ENCODE results near the gene FBXO24. TPM values are rescaled to one million over a fixed set of nuclear protein-coding genes. Genes with fewer than 3 reads are reported as not detected.
"Not testable (repeated sequence)": the region's sequence is repeated elsewhere in the genome, so short reads cannot be mapped to it uniquely, and the experiment has no call there.

Gene FBXO24
- total and polyA plus RNA-seq, 9 donors, result 0.80 to 2.2 (median 1.5) TPM

GRCh38 chr7:100544967-100545359 is 41.2 kb upstream of the FBXO24 start:
- no peak for DNase-seq
- H3K27ac ChIP-seq (ENCODE audit: low read length), result peak overlapping the region; percentile 88

GRCh38 chr7:100545360-100546128 is 40.6 kb upstream of the FBXO24 start:
- Histone ChIP-seq H3K27me3 (ENCODE audit: control insufficient read depth, insufficient read depth, low read length) (no peaks in the 10 kb centered on the region), H3K27ac (ENCODE audit: low read length) (peak overlapping the region; percentile 88), H3K9me3 (replicated peaks; ENCODE audit: control insufficient read depth, low read depth, low read length) (no peaks in the 10 kb centered on the region), H3K36me3 (ENCODE audit: control insufficient read depth, insufficient read depth, low read length) (peaks cover 4% of the 10 kb centered on the region), H3K4me1 (ENCODE audit: control insufficient read depth, insufficient read depth, low read length) (peaks cover 21% of the 10 kb centered on the region), H3K4me3 (ENCODE audit: low read length) (no peak overlapping the region)
- 30% methylated on average over 2 of the region's 3 CpGs for WGBS (ENCODE audit: insufficient coverage)
- peak; percentile 70 for DNase-seq

More at GRCh38 chr7:100544967-100545359, 41.2 kb upstream of the FBXO24 start:
- H3K4me1 ChIP-seq (ENCODE audit: control insufficient read depth, insufficient read depth, low read length), result peaks cover 24% of the 10 kb centered on the region
- 0% methylated on average over 1 of the region's 1 CpG for WGBS (ENCODE audit: insufficient coverage)
- no peak overlapping the region for H3K4me3 ChIP-seq (ENCODE audit: low read length)
- peaks cover 2% of the 10 kb centered on the region for H3K36me3 ChIP-seq (ENCODE audit: control insufficient read depth, insufficient read depth, low read length)
- H3K9me3 ChIP-seq (replicated peaks; ENCODE audit: control insufficient read depth, low read depth, low read length), result no peaks in the 10 kb centered on the region
- H3K27me3 ChIP-seq (ENCODE audit: control insufficient read depth, insufficient read depth, low read length), result no peaks in the 10 kb centered on the region

DNA sequence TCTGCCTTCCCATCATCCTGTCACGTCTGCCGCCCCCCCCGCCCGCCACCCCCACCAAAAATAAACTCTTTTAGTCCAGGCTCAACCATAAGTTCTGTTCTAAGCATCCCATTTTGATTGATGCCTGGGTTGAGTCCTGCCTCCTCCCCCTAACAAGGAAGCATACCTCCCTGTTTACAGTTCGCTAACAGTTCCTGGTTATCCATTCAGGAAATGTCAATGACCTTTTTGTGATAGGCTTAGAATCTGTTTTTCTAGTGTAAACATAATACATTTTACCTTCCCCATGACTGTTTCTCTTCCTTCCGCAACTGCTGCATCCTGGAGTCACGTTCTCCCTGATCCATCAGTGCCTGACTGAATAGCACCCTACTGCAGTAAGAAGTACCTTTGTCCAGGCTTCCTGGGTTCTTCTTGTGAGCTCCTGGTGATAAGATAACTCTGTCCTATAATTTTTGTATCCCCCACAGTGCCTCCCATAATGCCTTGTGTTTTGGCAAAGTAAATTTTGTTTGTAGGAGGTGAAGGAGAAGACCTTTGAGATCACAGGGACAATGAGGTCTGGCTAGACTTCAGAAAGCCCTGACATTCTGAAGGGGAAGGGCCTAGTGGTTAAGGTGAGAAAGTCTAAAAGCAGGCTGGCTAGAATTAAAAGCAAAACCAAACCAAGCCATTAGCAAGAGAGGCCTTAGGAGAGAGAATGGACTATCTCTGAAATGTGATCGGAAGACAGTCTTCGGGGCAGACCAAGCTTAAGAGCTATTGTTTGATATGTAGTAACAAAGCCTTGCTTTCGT is 39.8 kb upstream of the FBXO24 start:
- WGBS (ENCODE audit: insufficient coverage), result 23% methylated on average over 6 of the region's 10 CpGs
- no peak for DNase-seq
- Histone ChIP-seq H3K4me1 (ENCODE audit: control insufficient read depth, insufficient read depth, low read length) (peaks cover 21% of the 10 kb centered on the region), H3K27ac (ENCODE audit: low read length) (peak overlapping the region; percentile 88), H3K36me3 (ENCODE audit: control insufficient read depth, insufficient read depth, low read length) (peaks cover 4% of the 10 kb centered on the region), H3K4me3 (ENCODE audit: low read length) (no peak overlapping the region), H3K27me3 (ENCODE audit: control insufficient read depth, insufficient read depth, low read length) (no peaks in the 10 kb centered on the region), H3K9me3 (replicated peaks; ENCODE audit: control insufficient read depth, low read depth, low read length) (no peaks in the 10 kb centered on the region)

DNA sequence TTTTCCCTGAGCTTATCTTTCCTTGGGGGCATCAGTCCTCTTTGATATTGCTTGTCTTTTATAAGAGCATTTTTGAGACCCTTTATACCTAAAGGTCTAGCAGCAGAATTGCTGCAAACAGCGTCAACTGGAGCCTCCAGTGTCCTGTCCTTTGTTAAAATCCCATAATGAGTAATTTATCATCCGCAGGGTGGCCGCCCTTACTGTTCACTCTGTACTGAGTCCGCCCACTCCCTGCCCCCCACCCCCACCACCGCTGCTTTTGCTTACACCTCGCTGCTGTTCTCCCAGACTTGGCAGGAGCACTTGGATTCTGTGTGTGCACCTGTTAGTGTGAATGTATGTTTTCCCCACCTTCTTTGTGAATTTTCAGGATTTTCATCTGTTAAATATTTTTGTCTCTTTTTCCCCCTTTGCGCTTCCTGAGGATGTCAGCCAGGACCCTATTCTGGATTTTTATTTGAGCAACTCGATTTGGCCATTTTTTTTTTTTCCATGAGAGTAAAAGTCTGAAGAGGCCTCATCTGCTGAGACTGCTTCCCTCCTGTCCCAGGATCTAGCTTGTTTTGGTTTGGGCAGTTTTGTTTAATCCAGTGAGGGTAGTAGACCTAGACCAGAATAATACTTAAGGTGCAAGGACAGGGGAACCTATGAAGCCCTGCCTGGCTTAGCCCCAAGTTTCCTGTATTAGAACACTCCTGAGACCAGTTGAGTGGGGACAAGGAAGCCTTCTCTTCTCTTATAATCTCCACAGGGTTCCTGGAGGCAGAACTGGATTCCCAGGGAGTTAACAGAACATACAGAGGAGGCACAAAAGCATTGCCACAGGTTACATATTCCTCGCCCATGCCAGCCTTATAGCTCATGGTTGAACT is 39.0 kb upstream of the FBXO24 start:
- H3K27ac ChIP-seq (ENCODE audit: low read length), result peak overlapping the region; percentile 88
- no peak for DNase-seq
- no peaks in the 10 kb centered on the region for H3K27me3 ChIP-seq (ENCODE audit: control insufficient read depth, insufficient read depth, low read length)
- no peaks in the 10 kb centered on the region for H3K9me3 ChIP-seq (replicated peaks; ENCODE audit: control insufficient read depth, low read depth, low read length)
- H3K4me3 ChIP-seq (ENCODE audit: low read length), result no peak overlapping the region
- H3K36me3 ChIP-seq (ENCODE audit: control insufficient read depth, insufficient read depth, low read length), result peaks cover 4% of the 10 kb centered on the region
- H3K4me1 ChIP-seq (ENCODE audit: control insufficient read depth, insufficient read depth, low read length), result peaks cover 21% of the 10 kb centered on the region
- 63% methylated on average over 3 of the region's 9 CpGs for WGBS (ENCODE audit: insufficient coverage)

DNA sequence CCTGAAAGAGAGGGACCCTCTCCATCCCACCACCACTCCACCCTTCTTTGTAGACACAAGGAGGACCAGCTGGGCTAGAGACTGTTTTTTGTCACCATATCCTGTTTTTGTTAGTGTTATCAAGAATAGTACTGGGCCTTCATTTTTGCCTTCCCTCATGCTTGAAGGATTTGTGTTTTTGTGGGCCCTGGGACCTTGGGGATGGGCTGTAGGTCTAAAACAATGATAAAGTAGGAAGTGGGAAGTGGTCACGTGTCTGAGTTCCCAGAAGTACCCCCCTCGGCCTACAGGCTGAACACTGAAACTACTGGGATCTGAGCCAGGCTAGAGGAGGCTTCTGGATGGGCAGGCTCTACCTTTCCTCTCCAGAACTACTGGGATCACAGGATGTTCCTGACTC is 38.3 kb upstream of the FBXO24 start:
- Histone ChIP-seq H3K27ac (ENCODE audit: low read length) (peak overlapping the region; percentile 88), H3K9me3 (replicated peaks; ENCODE audit: control insufficient read depth, low read depth, low read length) (no peaks in the 10 kb centered on the region), H3K27me3 (ENCODE audit: control insufficient read depth, insufficient read depth, low read length) (no peaks in the 10 kb centered on the region), H3K36me3 (ENCODE audit: control insufficient read depth, insufficient read depth, low read length) (peaks cover 8% of the 10 kb centered on the region), H3K4me3 (ENCODE audit: low read length) (no peak overlapping the region), H3K4me1 (ENCODE audit: control insufficient read depth, insufficient read depth, low read length) (peaks cover 21% of the 10 kb centered on the region)
- no CpG with 5 or more reads among the region's 2 CpGs for WGBS (ENCODE audit: insufficient coverage)
- peak; percentile 61 for DNase-seq

GRCh38 chr7:100548446-100548845 is 37.7 kb upstream of the FBXO24 start:
- peaks cover 21% of the 10 kb centered on the region for H3K4me1 ChIP-seq (ENCODE audit: control insufficient read depth, insufficient read depth, low read length)
- 70% methylated on average over 3 of the region's 5 CpGs for WGBS (ENCODE audit: insufficient coverage)
- not testable (repeated sequence) for DNase-seq; H3K9me3 ChIP-seq (replicated peaks; ENCODE audit: control insufficient read depth, low read depth, low read length); H3K27ac ChIP-seq (ENCODE audit: low read length); H3K27me3 ChIP-seq (ENCODE audit: control insufficient read depth, insufficient read depth, low read length); H3K4me3 ChIP-seq (ENCODE audit: low read length); H3K36me3 ChIP-seq (ENCODE audit: control insufficient read depth, insufficient read depth, low read length)

DNA sequence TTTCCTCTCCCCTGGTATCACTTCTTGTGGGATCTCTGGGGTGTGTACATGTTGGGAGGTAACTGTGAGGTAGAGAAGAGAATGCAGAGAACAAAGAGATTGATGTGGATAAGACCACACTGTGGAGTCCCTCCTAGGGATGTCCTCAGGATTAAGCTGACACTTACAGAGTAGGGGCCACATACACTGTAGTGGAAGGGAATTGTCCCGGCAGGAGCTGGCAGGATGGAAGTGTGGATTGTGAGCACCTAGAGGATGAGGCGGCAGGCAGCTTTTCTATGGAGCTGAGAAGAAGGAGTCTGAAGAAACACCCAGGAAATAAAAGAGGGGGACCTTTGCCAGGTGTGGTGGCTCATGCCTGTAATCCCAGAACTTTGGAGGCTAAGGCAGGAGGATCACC is 33.6 kb upstream of the FBXO24 start:
- 90% methylated on average over 2 of the region's 2 CpGs for WGBS (ENCODE audit: insufficient coverage)
- Histone ChIP-seq H3K9me3 (replicated peaks; ENCODE audit: control insufficient read depth, low read depth, low read length) (no peaks in the 10 kb centered on the region), H3K36me3 (ENCODE audit: control insufficient read depth, insufficient read depth, low read length) (peaks cover 34% of the 10 kb centered on the region), H3K4me1 (ENCODE audit: control insufficient read depth, insufficient read depth, low read length) (peaks cover 4% of the 10 kb centered on the region), H3K27me3 (ENCODE audit: control insufficient read depth, insufficient read depth, low read length) (no peaks in the 10 kb centered on the region), H3K4me3 (ENCODE audit: low read length) (no peak overlapping the region), H3K27ac (ENCODE audit: low read length) (no peak overlapping the region)
- DNase-seq, result no peak

- no peak for DNase-seq
- 92% methylated on average over 2 of the region's 3 CpGs for WGBS (ENCODE audit: insufficient coverage)
- Histone ChIP-seq H3K9me3 (replicated peaks; ENCODE audit: control insufficient read depth, low read depth, low read length) (no peaks in the 10 kb centered on the region), H3K4me3 (ENCODE audit: low read length) (no peak overlapping the region), H3K36me3 (ENCODE audit: control insufficient read depth, insufficient read depth, low read length) (peaks cover 34% of the 10 kb centered on the region), H3K27me3 (ENCODE audit: control insufficient read depth, insufficient read depth, low read length) (no peaks in the 10 kb centered on the region), H3K27ac (ENCODE audit: low read length) (no peak overlapping the region), H3K4me1 (ENCODE audit: control insufficient read depth, insufficient read depth, low read length) (no peaks in the 10 kb centered on the region)
Measured at GRCh38 chr7:100553032-100553431, 33.1 kb upstream of the FBXO24 start.

DNA sequence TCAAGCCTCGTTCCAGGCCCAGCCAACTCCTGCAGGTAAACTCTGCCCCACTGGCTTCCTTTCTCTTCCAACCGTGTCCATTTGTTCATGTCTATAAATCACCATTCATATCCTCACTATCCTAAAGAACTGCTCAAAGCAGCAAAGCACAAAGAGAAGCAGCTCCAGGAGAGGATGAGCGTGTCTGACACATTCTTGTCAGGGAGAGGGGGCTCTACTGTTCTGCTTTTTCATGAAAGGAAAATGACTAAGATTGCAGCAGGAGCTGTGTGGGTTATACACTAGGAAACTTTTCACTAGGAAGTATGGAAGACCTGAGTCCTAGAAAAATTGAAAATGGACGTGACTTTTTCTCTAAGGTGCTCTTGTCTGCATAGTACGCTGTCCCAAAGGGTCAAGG is 30.4 kb upstream of the FBXO24 start:
- WGBS (ENCODE audit: insufficient coverage), result 85% methylated on average over 2 of the region's 5 CpGs
- peaks cover 34% of the 10 kb centered on the region for H3K36me3 ChIP-seq (ENCODE audit: control insufficient read depth, insufficient read depth, low read length)
- no peaks in the 10 kb centered on the region for H3K9me3 ChIP-seq (replicated peaks; ENCODE audit: control insufficient read depth, low read depth, low read length)

DNA sequence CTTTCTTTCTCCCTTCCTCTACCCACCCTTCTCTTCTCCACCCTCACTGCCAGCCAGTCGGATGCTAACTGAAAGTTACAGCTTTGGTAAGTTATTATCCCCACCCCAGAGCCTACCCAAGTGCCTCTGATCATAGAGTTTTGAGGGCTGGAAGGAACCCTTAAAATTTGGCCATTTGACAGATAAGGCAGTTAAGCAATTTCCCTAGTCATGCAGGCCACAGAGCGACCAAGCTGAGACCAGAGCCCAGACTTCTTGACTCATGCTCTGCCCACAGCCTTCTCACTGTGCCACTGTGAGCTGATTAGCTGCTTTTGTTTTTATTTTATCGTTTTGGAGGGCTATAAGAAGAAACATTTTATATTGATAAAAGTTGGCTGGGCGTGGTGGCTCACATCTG is 29.6 kb upstream of the FBXO24 start:
- H3K36me3 ChIP-seq (ENCODE audit: control insufficient read depth, insufficient read depth, low read length), result peaks cover 37% of the 10 kb centered on the region
- 90% methylated on average over 2 of the region's 4 CpGs for WGBS (ENCODE audit: insufficient coverage)

More for the DNA sequence above, 30.4 kb upstream of the FBXO24 start:
- H3K27ac ChIP-seq (ENCODE audit: low read length), result no peak overlapping the region
- DNase-seq, result no peak
- H3K4me1 ChIP-seq (ENCODE audit: control insufficient read depth, insufficient read depth, low read length), result no peaks in the 10 kb centered on the region
- no peak overlapping the region for H3K4me3 ChIP-seq (ENCODE audit: low read length)
- H3K27me3 ChIP-seq (ENCODE audit: control insufficient read depth, insufficient read depth, low read length), result no peaks in the 10 kb centered on the region

More for the DNA sequence above, 29.6 kb upstream of the FBXO24 start:
- no peak overlapping the region for H3K4me3 ChIP-seq (ENCODE audit: low read length)
- no peaks in the 10 kb centered on the region for H3K4me1 ChIP-seq (ENCODE audit: control insufficient read depth, insufficient read depth, low read length)
- H3K27me3 ChIP-seq (ENCODE audit: control insufficient read depth, insufficient read depth, low read length), result no peaks in the 10 kb centered on the region
- no peak for DNase-seq
- no peak overlapping the region for H3K27ac ChIP-seq (ENCODE audit: low read length)
- no peaks in the 10 kb centered on the region for H3K9me3 ChIP-seq (replicated peaks; ENCODE audit: control insufficient read depth, low read depth, low read length)

Measured in muscle of leg (tissue), 11 donors.